ENCODE measurements around the gene LRRC8E. TPM values are rescaled to one million over a fixed set of nuclear protein-coding genes. Genes with fewer than 3 reads are reported as not detected.
"Not testable (repeated sequence)": the region's sequence is repeated elsewhere in the genome, so short reads cannot be mapped to it uniquely, and the experiment has no call there.

The LRRC8E gene
- polyA plus RNA-seq, 1 donor (not counting 4 experiments of a cell fraction or from before 2014, with no cell fraction given), result 13.5 TPM

DNA sequence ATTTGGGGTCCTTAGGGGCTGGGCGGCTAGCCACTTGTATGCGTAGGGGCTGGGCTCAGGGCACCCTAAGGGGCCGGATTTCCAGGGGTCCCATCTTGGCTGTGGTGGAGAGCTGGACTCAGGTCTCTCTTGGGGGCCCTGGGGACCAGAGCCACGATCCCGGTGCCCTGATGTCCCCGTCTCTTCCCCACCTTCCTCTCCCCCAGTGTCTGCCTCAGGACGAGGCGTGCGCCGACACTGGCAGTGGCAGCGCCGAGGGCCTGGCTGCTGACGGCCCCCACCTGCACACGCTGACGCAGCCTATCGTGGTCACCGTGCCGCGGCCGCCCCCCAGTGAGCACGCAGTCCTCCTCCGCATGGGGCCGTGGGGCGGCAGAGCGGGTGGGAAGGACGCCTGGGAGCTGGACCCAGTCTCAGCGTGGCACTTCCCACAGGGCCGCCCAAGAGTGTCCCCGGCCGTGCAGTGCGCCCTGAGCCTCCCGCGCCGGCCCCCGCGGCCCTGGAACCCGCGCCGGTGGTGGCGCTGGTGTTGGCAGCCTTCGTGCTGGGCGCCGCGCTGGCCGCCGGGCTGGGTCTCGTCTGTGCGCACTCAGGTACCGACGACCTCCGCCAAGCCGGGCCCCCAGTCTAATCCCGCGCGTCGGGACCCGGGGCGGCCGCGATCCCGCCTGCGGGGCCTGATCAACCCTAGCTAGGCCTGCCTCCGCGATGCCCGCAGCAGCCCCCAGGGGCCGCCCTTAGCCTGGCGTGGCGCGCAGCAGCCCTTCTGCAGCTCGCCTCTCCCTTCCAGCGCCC is 29.2 kb downstream of the LRRC8E start:
- Histone ChIP-seq H3K36me3 (ENCODE audit: control insufficient read depth in 2 of 2, extremely low read depth in 1 of 2, insufficient read depth in 2 of 2, low read length in 2 of 2) (peaks cover 3 to 8% of the 10 kb centered on the region in 2 experiments), H2AFZ (ENCODE audit: control insufficient read depth, low read length) (peak overlapping the region; percentile 37), H3K27me3 (ENCODE audit: control insufficient read depth, extremely low read depth, insufficient read depth, low read length) (peaks cover 24% of the 10 kb centered on the region), H3K4me2 (ENCODE audit: control insufficient read depth, extremely low read depth, insufficient read depth, low read depth, low read length) (peak overlapping the region; percentile 81), H3K9ac (ENCODE audit: control insufficient read depth, extremely low read depth, insufficient read depth, low read length) (peak overlapping the region; percentile 61), H3K4me1 (ENCODE audit: control insufficient read depth, extremely low read depth, insufficient read depth, low read length) (peaks cover 18% of the 10 kb centered on the region), H3K9me1 (ENCODE audit: control insufficient read depth, extremely low read depth, insufficient read depth, low read length) (no peaks in the 10 kb centered on the region), H3K79me2 (ENCODE audit: control insufficient read depth, insufficient read depth, low read length) (no peaks in the 10 kb centered on the region), H4K20me1 (ENCODE audit: control insufficient read depth, extremely low read depth, insufficient read depth, low read length) (no peaks in the 10 kb centered on the region), H3K9me3 (ENCODE audit: control insufficient read depth, low read depth, low read length) (no peaks in the 10 kb centered on the region), H3K4me3 (ENCODE audit: control insufficient read depth in 2 of 3, extremely low read depth in 1 of 3, insufficient read depth in 2 of 3, low read depth in 1 of 3, low read length in 3 of 3) (peak overlapping the region; percentile 37 to 59 (median 38)), H3K27ac (ENCODE audit: control insufficient read depth, insufficient read depth, low read length) (no peak overlapping the region)
- FAIRE-seq (no peak), DNase-seq (ENCODE audit: low read depth, low spot score) (no peak)
- dilution Hi-C loops (cut with MboI; ENCODE audit: extremely low pct_ligation_motif_present, low sequenced_read_pairs), result no loop called here
- TF ChIP-seq EZH2 (IDR thresholded peaks at IDR 0.05; ENCODE audit: low read length), result no peak
- TF ChIP-seq, protein P1, sequence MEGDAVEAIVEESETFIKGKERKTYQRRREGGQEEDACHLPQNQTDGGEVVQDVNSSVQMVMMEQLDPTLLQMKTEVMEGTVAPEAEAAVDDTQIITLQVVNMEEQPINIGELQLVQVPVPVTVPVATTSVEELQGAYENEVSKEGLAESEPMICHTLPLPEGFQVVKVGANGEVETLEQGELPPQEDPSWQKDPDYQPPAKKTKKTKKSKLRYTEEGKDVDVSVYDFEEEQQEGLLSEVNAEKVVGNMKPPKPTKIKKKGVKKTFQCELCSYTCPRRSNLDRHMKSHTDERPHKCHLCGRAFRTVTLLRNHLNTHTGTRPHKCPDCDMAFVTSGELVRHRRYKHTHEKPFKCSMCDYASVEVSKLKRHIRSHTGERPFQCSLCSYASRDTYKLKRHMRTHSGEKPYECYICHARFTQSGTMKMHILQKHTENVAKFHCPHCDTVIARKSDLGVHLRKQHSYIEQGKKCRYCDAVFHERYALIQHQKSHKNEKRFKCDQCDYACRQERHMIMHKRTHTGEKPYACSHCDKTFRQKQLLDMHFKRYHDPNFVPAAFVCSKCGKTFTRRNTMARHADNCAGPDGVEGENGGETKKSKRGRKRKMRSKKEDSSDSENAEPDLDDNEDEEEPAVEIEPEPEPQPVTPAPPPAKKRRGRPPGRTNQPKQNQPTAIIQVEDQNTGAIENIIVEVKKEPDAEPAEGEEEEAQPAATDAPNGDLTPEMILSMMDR (optimal IDR thresholded peaks at IDR 0.05 in 1 of 3, IDR thresholded peaks at IDR 0.05 in 1 of 3, conservative IDR thresholded peaks at IDR 0.05 in 1 of 3; ENCODE audit: extremely low read depth in 1 of 3, insufficient read depth in 2 of 3, low read length in 3 of 3), result peak; percentile 29 to 73 (median 64)

DNA sequence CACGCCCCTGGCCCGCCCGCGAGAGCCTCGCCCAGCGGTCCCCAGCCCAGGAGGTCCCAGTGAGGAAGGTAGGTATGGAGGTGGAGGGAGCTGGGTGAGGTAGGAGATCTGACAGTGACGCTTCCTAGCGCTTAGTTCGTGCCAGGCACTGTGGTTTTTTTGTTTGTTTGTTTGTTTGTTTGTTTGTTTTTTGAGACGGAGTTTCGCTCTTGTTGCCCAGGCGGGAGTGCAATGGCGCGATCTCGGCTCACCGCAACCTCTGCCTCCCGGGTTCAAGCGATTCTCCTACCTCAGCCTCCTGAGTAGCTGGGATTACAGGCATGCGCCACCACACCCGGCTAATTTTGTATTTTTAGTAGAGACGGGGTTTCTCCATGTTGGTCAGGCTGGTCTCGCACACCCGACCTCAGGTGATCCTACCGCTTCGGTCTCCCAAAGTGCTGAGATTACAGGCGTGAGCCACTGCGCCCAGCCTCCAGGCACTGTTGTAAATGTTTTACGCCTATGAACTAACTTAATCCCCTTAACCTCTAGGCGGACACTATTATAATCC is 29.8 kb downstream of the LRRC8E start:
- H3K79me2 ChIP-seq (ENCODE audit: control insufficient read depth, insufficient read depth, low read length); H3K9me3 ChIP-seq (ENCODE audit: control insufficient read depth, low read depth, low read length); H3K9me1 ChIP-seq (ENCODE audit: control insufficient read depth, extremely low read depth, insufficient read depth, low read length); DNase-seq (ENCODE audit: low read depth, low spot score); H4K20me1 ChIP-seq (ENCODE audit: control insufficient read depth, extremely low read depth, insufficient read depth, low read length); H3K36me3 ChIP-seq (ENCODE audit: control insufficient read depth in 2 of 2, extremely low read depth in 1 of 2, insufficient read depth in 2 of 2, low read length in 2 of 2); H3K9ac ChIP-seq (ENCODE audit: control insufficient read depth, extremely low read depth, insufficient read depth, low read length); FAIRE-seq; dilution Hi-C loops (cut with MboI; ENCODE audit: extremely low pct_ligation_motif_present, low sequenced_read_pairs); H2AFZ ChIP-seq (ENCODE audit: control insufficient read depth, low read length); H3K27ac ChIP-seq (ENCODE audit: control insufficient read depth, insufficient read depth, low read length): not testable (repeated sequence)
- H3K4me2 ChIP-seq (ENCODE audit: control insufficient read depth, extremely low read depth, insufficient read depth, low read depth, low read length), result peak overlapping the region; percentile 81
- peaks cover 18% of the 10 kb centered on the region for H3K4me1 ChIP-seq (ENCODE audit: control insufficient read depth, extremely low read depth, insufficient read depth, low read length)
- H3K4me3 ChIP-seq (ENCODE audit: control insufficient read depth in 2 of 3, extremely low read depth in 1 of 3, insufficient read depth in 2 of 3, low read depth in 1 of 3, low read length in 3 of 3), result peak overlapping the region in 1 of 3 experiments; percentile 20
- H3K27me3 ChIP-seq (ENCODE audit: control insufficient read depth, extremely low read depth, insufficient read depth, low read length), result peaks cover 24% of the 10 kb centered on the region

Data from keratinocyte (primary cell).